GM21717 (cell line): Measurements from ENCODE around the gene MIAT.
"Not testable (repeated sequence)": the region's sequence is repeated elsewhere in the genome, so short reads cannot be mapped to it uniquely, and the experiment has no call there.

ENCODE experiments used
- ATAC-seq: cut with Tn5 transposase; IDR thresholded peaks from one replicate; pipeline ENCODE4 v1.9.1; 2021; ENCODE audit warnings: mild to moderate bottlenecking, moderate library complexity; ENCODE audit not compliant: unreplicated experiment

MIAT gene

GRCh38 chr22:26656891-26657851 is at the start of gene MIAT:
MIAT (plus strand) TSS chr22:26657588.
- no peak for ATAC-seq

- ATAC-seq = no peak
Observed at GRCh38 chr22:26608129-26608528, 49.3 kb upstream of the MIAT start.

GRCh38 chr22:26609287-26609686 is 48.1 kb upstream of the MIAT start:
- ATAC-seq = no peak

- ATAC-seq = peak; percentile 67
Observed at GRCh38 chr22:26610072-26610958, 47.1 kb upstream of the MIAT start.

GRCh38 chr22:26610996-26611395 is 46.4 kb upstream of the MIAT start:
- no peak for ATAC-seq

- no peak for ATAC-seq
Observed at GRCh38 chr22:26612652-26613051, 44.7 kb upstream of the MIAT start.

GRCh38 chr22:26613753-26614152 is 43.6 kb upstream of the MIAT start:
- not testable (repeated sequence) for ATAC-seq

GRCh38 chr22:26614322-26614721 is 43.1 kb upstream of the MIAT start:
- no peak for ATAC-seq

GRCh38 chr22:26615149-26615548 is 42.2 kb upstream of the MIAT start:
- peak; percentile 49 for ATAC-seq

GRCh38 chr22:26615830-26616435 is 41.5 kb upstream of the MIAT start:
- no peak for ATAC-seq

- ATAC-seq = no peak
Observed at GRCh38 chr22:26616650-26617049, 40.7 kb upstream of the MIAT start.

GRCh38 chr22:26617271-26618199 is 39.9 kb upstream of the MIAT start, which contains the start of gene CRYBB1:
CRYBB1 (minus strand) TSS chr22:26618027; CDS start chr22:26616319, 1,708 bp downstream.
- ATAC-seq = no peak

GRCh38 chr22:26618455-26618854 is 38.9 kb upstream of the MIAT start:
- ATAC-seq = no peak

- no peak for ATAC-seq
Observed at GRCh38 chr22:26619510-26619909, 37.9 kb upstream of the MIAT start.

GRCh38 chr22:26620197-26620596 is 37.2 kb upstream of the MIAT start:
- no peak for ATAC-seq

- no peak for ATAC-seq
Observed at GRCh38 chr22:26621663-26622062, 35.7 kb upstream of the MIAT start, which contains the start of gene CRYBA4. CRYBA4 (plus strand) TSS chr22:26621963; CDS start chr22:26622597, 634 bp downstream.

GRCh38 chr22:26623984-26624383 is 33.4 kb upstream of the MIAT start:
- ATAC-seq = no peak

GRCh38 chr22:26624803-26625202 is 32.6 kb upstream of the MIAT start:
- ATAC-seq = no peak

GRCh38 chr22:26629988-26630761 is 27.2 kb upstream of the MIAT start:
- ATAC-seq = no peak
